Activated T-cell treated with anti-CD3 and anti-CD28 coated beads for 24 hours (primary cell): ENCODE data around the gene KIAA1549.
A peak's percentile ranks its signal among the peaks of the same experiment; 100 is the strongest.

Source experiments
- DNase-seq: peaks from one replicate; pipeline ENCODE4 v3.0.0-alpha.2; 2020; ENCODE audit warnings: low read depth

The KIAA1549 gene

GRCh38 chr7:138903859-138904435 lies 77.2 kb downstream of the KIAA1549 start:
- DNase-seq, result no peak

GRCh38 chr7:138903186-138903820 lies 77.9 kb downstream of the KIAA1549 start:
- peak; percentile 59 for DNase-seq

DNA sequence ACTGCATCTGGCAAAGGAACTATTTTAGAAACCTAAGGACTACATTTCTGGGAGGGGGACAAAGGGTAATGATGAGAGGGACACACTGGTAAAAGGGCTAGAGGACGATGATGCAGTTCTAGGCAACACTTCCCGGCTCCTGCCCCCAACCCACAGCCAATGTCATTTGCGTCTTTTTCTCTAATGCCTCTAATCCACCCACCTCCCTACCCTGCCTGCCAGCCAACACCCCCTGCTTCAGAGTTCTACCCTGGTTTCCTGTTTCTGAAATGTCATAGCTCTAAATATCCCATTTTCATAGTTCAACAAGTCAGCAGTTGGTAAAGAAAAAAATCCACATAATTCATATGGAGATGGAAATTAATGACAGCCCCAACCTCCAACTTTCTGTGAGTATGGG lies 79.0 kb downstream of the KIAA1549 start:
- no peak for DNase-seq

GRCh38 chr7:138900035-138900828 lies 81.0 kb downstream of the KIAA1549 start:
- DNase-seq, result no peak

DNA sequence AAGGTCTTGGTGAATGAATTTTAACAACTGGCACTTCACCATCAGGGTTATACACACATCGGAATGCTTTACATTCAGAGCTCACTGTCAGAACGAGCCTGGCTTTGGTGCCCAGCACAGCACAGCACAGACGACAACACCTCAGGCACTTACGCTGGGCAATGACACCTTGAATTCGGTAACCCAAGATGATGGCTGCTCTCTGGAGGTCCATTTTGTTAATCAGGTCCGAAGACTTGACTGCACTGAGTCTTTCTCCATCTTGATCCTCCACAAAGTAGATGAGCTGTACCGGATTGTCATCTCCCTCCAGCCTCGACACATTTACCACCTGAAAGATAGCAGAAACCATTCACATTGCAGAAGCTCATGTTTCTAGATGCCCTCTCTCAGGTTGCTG lies 82.4 kb downstream of the KIAA1549 start:
- no peak for DNase-seq

DNA sequence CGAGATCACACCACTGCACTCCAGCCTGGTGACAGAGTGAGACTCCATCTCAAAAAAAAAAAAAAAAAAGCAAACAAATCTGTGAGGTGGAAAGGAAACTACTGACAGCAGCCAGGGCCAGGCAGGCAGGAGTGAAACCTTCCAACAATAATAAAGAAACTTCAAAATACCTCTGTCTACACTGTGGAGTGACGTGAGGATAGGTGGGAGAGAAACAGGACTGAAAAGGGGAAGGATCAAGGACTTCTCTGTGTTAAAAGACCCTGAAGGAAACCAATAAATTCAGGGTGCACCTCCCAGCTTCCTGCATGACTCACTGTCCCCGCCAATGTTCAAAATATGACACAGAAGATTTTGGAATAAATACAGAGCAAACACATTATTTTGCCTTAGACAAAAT lies 82.9 kb downstream of the KIAA1549 start:
- peak; percentile 7 for DNase-seq

DNA sequence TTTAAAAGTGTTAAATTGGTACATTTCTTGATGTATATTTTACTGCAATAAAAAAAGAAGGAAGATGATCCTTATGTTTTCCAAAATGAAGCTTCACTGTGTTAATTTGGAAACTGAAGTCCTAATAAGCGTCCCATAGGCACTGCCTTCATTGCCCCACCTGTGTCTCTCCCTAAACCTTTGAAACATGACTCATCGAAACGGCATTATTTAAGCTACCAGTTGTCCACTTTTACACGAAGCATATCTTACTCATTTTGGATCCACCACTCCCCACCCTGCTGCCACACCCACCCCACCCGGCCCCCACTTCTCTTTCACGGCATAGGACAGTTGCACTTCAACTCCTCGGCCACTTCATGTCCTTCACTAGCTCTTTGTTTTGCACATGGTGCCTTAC lies 85.5 kb downstream of the KIAA1549 start:
- no peak for DNase-seq

DNA sequence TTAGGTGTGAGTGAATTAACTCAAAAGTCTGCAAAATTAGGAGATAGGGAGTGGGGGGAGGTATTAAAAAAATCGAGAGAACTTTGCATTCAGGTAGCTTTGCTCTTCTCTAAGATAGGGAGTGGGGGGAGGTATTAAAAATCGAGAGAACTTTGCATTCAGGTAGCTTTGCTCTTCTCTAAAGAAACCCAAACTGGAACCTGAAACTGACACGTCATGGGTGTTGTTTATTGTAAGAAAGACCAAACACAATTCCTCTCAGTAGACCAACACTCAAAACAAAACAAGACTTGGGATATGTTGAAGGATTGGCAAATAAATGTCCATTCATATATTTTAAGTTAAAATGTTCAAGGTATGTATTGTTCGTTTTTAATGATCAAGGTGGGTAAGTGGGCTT lies 87.9 kb downstream of the KIAA1549 start:
- no peak for DNase-seq

DNA sequence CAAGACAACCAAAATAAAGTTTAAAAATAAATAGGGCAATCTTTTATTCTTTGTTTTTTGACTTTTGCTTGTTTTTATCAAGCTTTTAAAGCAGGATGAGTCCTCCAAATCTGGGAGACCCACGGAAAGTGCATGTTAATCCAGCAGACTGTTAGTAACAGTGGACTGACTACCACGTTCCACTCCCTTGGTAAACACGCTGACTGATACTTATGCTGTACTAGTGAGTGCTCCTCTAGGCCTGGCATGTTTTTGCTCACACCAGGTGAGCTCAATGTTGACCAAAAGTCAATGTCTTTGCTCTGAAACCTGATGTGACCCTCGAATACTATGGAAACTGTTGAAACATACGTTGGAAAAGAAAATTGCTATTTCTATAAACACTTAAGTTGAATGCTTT lies 88.4 kb downstream of the KIAA1549 start:
- no peak for DNase-seq

DNA sequence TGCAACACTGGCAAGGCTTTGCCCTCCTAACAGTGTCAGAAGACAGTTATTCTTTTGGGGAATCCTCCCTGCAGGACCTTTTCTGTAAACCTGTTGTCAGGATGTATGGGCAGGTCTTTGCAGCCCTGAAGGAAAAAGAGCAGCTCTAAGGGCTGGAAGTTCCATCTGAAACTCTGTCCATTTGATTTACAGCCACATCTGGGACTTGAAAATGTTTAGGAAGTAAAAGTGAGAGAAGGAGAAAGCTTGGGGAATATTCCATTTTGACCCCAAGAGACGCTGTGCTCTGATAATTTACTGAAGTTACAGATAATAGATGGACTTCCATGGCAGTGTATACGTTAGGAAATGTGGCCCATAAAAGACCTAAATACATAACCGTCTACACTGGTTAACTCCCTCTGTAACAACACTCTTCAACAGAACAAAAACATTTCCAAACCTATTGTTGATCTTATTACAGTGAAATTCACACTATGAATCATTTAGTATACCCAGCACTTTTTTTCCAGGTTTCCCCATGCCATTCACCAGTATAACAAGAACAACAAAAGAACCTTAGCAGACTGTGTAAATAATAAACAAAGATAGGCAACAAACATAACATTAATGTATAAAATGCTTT lies 89.1 kb downstream of the KIAA1549 start:
- no peak for DNase-seq

- no peak for DNase-seq
Observed at GRCh38 chr7:138891446-138891810, 89.8 kb downstream of the KIAA1549 start.

- no peak for DNase-seq
Observed at GRCh38 chr7:138890499-138891445, 90.4 kb downstream of the KIAA1549 start.

- no peak for DNase-seq
Observed at GRCh38 chr7:138889582-138890498, 91.3 kb downstream of the KIAA1549 start.

- DNase-seq, result no peak
Observed at GRCh38 chr7:138887872-138888656, 93.1 kb downstream of the KIAA1549 start.

DNA sequence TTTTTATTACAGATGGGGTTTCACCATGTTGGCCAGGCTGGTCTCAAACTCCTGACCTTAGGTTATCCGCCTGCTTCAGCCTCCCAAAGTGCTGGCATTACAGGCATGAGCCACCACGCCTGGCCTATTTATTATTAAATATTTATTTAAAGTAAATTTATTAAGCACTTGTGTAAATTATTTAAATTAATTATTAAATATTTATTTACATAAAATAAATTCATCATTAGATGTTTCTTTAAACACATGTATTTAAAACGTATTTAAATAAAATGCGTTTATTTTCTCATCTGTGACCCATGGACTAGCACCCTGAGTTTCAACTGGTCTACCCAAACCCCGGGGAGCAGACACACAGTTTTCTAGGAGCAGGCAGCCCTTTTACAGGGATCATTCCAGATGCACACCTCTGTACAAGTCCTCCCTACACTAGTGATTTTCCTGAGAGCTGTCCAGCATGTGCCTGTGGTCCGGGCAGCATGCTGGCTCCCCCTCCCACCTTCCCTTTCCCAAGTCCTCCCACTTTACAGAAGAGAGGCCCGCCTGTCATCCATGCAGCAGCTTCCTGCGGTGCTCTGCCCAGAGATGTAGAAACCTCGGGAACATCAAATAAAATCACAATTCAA lies 94.0 kb downstream of the KIAA1549 start:
- no peak for DNase-seq

DNA sequence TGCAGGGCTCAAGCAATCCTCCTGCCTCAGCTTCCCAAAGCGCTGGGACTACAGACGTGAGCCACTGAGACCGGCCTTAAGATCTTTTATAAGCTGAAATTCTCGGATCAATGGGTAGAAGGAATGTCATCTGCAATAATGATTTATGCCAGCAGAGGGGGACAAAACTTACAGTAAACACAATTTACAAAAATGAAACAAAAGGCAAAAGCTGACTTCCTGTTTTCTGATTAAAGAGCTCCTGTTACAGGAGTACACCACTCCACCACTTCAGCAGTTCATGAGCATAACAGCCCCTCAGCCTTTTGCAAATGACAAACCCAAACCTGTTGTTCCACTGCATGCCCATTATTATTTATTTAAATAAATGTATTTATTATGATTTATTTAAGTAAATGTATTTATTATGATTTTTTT lies 94.7 kb downstream of the KIAA1549 start:
- peak; percentile 42 for DNase-seq

GRCh38 chr7:138885383-138886147 lies 95.6 kb downstream of the KIAA1549 start:
- DNase-seq, result no peak

DNA sequence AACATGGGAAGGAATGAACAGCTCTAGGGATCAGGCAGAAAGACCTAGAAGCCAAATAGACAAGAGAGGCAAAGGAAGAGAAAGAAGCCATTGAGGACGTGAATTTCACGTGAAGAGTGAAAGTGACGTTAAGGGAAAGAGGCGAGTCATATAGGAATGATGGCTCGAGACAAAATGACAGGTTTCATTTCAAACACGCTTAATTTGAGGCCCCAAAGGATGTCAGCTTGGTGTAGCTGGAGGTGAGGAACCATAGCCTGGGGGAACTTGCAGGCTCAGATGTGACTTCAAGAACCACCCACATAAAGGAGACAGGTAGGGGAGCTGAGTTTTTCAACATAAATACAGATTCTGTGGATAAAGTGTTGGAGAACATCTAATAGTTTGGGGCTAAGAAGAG lies 98.9 kb downstream of the KIAA1549 start:
- no peak for DNase-seq
